B cell (primary cell): ENCODE results near the gene TRPV2.

Experiments used
- CTCF ChIP-seq: fragments of 200-600 bp; IDR thresholded peaks from one replicate; pipeline ENCODE4 v1.8.0; 2022; ENCODE audit warnings: antibody characterized with exemption, mild to moderate bottlenecking
- EZH2 ChIP-seq: IDR thresholded peaks from 2 replicates; pipeline ENCODE4 v1.6.1; 2012; ENCODE audit warnings: borderline replicate concordance, low read depth, mild to moderate bottlenecking, moderate library complexity, low read length; ENCODE audit not compliant: insufficient read depth, poor library complexity, severe bottlenecking

DNA sequence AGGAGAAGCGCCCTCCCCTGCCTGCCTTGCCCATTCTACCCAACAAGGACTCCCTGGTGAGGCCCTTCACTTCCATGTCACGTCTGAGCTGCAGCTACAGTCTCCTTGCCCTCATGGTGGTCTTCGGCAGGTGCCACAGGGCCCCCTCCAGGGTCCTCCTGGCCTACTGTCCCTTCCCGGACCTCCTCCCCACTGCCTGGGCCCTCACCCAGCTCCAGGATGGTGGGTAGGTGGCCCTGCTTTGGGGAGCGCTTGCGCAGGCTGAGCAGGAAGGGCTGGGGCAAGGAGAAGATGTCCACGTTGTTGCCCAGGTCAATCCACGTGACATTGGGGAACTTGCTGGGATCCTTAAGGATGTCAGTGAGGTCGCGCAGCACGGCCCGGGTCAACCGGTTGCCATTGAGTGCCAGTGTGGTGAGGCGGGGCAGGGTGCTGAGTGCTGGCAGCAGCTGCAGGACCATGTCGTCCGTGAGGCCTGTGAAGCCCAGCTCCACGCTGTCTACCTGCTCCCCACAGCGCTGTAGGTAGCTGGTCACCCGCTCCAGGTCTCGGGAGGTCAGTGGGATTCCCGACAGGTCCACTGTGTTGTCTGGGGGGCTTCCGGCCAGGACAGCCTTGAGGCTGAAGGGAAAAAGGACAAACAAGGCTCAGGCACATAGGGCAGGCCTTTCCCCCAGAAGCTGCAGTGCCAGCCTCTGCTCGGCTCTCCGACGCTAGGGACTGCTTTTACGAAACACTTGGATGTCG is 28.3 kb downstream of the TRPV2 start:
- TF ChIP-seq CTCF, result no peak
- TF ChIP-seq EZH2, result no peak
